ENCODE measurements around the gene TEX52. TPM values are rescaled to one million over a fixed set of nuclear protein-coding genes. Genes with fewer than 3 reads are reported as not detected.

Gene TEX52
- total RNA-seq, 3 donors from 2014 or later = not detected

GRCh38 chr12:2826721-2827515 lies 29.9 kb downstream of the TEX52 start:
- no peak overlapping the region for H3K4me3 Mint-ChIP-seq
- H3K4me1 Mint-ChIP-seq (ENCODE audit: low read depth) = no peaks in the 10 kb centered on the region
- DNase-seq = no peak
- ATAC-seq = no peak
- peaks cover 58% of the 10 kb centered on the region for H3K36me3 Mint-ChIP-seq (ENCODE audit: insufficient read depth)
- H3K9me3 Mint-ChIP-seq = no peaks in the 10 kb centered on the region
- H3K27me3 Mint-ChIP-seq (ENCODE audit: low read depth) = no peaks in the 10 kb centered on the region

GRCh38 chr12:2826036-2826435 lies 30.8 kb downstream of the TEX52 start:
- Mint-ChIP-seq H3K4me1 (ENCODE audit: low read depth) (no peaks in the 10 kb centered on the region), H3K36me3 (ENCODE audit: insufficient read depth) (peaks cover 55% of the 10 kb centered on the region), H3K4me3 (no peak overlapping the region), H3K9me3 (no peaks in the 10 kb centered on the region), H3K27me3 (ENCODE audit: low read depth) (no peaks in the 10 kb centered on the region)
- ATAC-seq (no peak), DNase-seq (no peak)

GRCh38 chr12:2825132-2825531 lies 31.7 kb downstream of the TEX52 start:
- H3K4me1 Mint-ChIP-seq (ENCODE audit: low read depth) = no peaks in the 10 kb centered on the region
- no peak overlapping the region for H3K4me3 Mint-ChIP-seq
- no peak for DNase-seq
- H3K36me3 Mint-ChIP-seq (ENCODE audit: insufficient read depth) = peaks cover 55% of the 10 kb centered on the region
- no peaks in the 10 kb centered on the region for H3K9me3 Mint-ChIP-seq
- no peak for ATAC-seq
- H3K27me3 Mint-ChIP-seq (ENCODE audit: low read depth) = no peaks in the 10 kb centered on the region

GRCh38 chr12:2824541-2824940 lies 32.3 kb downstream of the TEX52 start:
- Mint-ChIP-seq H3K9me3 (no peaks in the 10 kb centered on the region), H3K27me3 (ENCODE audit: low read depth) (no peaks in the 10 kb centered on the region), H3K36me3 (ENCODE audit: insufficient read depth) (peaks cover 61% of the 10 kb centered on the region), H3K4me1 (ENCODE audit: low read depth) (no peaks in the 10 kb centered on the region), H3K4me3 (no peak overlapping the region)
- ATAC-seq (no peak), DNase-seq (no peak)

GRCh38 chr12:2823483-2823882 lies 33.4 kb downstream of the TEX52 start:
- no peak for DNase-seq
- Mint-ChIP-seq H3K36me3 (ENCODE audit: insufficient read depth) (peaks cover 57% of the 10 kb centered on the region), H3K4me3 (no peak overlapping the region), H3K9me3 (no peaks in the 10 kb centered on the region), H3K27me3 (ENCODE audit: low read depth) (no peaks in the 10 kb centered on the region), H3K4me1 (ENCODE audit: low read depth) (no peaks in the 10 kb centered on the region)
- ATAC-seq = no peak

GRCh38 chr12:2820432-2820831 lies 36.4 kb downstream of the TEX52 start:
- H3K9me3 Mint-ChIP-seq = no peaks in the 10 kb centered on the region
- H3K36me3 Mint-ChIP-seq (ENCODE audit: insufficient read depth) = peaks cover 55% of the 10 kb centered on the region
- no peak overlapping the region for H3K4me3 Mint-ChIP-seq
- DNase-seq = no peak
- no peak for ATAC-seq
- peaks cover 4% of the 10 kb centered on the region for H3K4me1 Mint-ChIP-seq (ENCODE audit: low read depth)
- H3K27me3 Mint-ChIP-seq (ENCODE audit: low read depth) = no peaks in the 10 kb centered on the region

- ATAC-seq (no peak), DNase-seq (no peak)
- H3K4me3 Mint-ChIP-seq = no peak overlapping the region
- H3K36me3 Mint-ChIP-seq (ENCODE audit: insufficient read depth) = peaks cover 49% of the 10 kb centered on the region
- no peaks in the 10 kb centered on the region for H3K27me3 Mint-ChIP-seq (ENCODE audit: low read depth)
- H3K4me1 Mint-ChIP-seq (ENCODE audit: low read depth) = peaks cover 8% of the 10 kb centered on the region
- no peaks in the 10 kb centered on the region for H3K9me3 Mint-ChIP-seq
Observed at GRCh38 chr12:2819810-2820209, 37.0 kb downstream of the TEX52 start.

- Mint-ChIP-seq H3K27me3 (ENCODE audit: low read depth) (no peaks in the 10 kb centered on the region), H3K9me3 (no peaks in the 10 kb centered on the region), H3K4me3 (peak overlapping the region; percentile 100), H3K4me1 (ENCODE audit: low read depth) (peaks cover 28% of the 10 kb centered on the region), H3K36me3 (ENCODE audit: insufficient read depth) (peaks cover 13% of the 10 kb centered on the region)
- peak; percentile 18 to 29 for ATAC-seq
- DNase-seq = peak; percentile 31
Observed at GRCh38 chr12:2813214-2814185, 43.3 kb downstream of the TEX52 start.

GRCh38 chr12:2812290-2813213 lies 44.3 kb downstream of the TEX52 start, which contains the start of gene ITFG2:
TSS of gene ITFG2 (plus strand) at chr12:2812668. CDS start at chr12:2812761, 93 bp downstream.
- Mint-ChIP-seq H3K4me1 (ENCODE audit: low read depth) (peaks cover 28% of the 10 kb centered on the region), H3K27me3 (ENCODE audit: low read depth) (no peaks in the 10 kb centered on the region), H3K9me3 (no peaks in the 10 kb centered on the region), H3K4me3 (peak within 1 kb of the TSS; percentile 100), H3K36me3 (ENCODE audit: insufficient read depth) (peaks cover 4% of the 10 kb centered on the region)
- ATAC-seq (peak; percentile 98), DNase-seq (peak; percentile 93)

GRCh38 chr12:2811801-2812200 lies 45.0 kb downstream of the TEX52 start:
- Mint-ChIP-seq H3K4me3 (peak overlapping the region; percentile 100), H3K4me1 (ENCODE audit: low read depth) (peaks cover 28% of the 10 kb centered on the region), H3K36me3 (ENCODE audit: insufficient read depth) (peaks cover 5% of the 10 kb centered on the region), H3K9me3 (no peaks in the 10 kb centered on the region), H3K27me3 (ENCODE audit: low read depth) (no peaks in the 10 kb centered on the region)
- no peak for DNase-seq
- ATAC-seq = no peak

GRCh38 chr12:2806700-2807099 lies 50.1 kb downstream of the TEX52 start:
- Mint-ChIP-seq H3K36me3 (ENCODE audit: insufficient read depth) (peaks cover 25% of the 10 kb centered on the region), H3K4me1 (ENCODE audit: low read depth) (peaks cover 4% of the 10 kb centered on the region), H3K9me3 (no peaks in the 10 kb centered on the region), H3K27me3 (ENCODE audit: low read depth) (no peaks in the 10 kb centered on the region), H3K4me3 (no peak overlapping the region)
- DNase-seq (no peak), ATAC-seq (no peak)

GRCh38 chr12:2805143-2805520 lies 51.7 kb downstream of the TEX52 start:
- ATAC-seq (no peak), DNase-seq (no peak)
- H3K9me3 Mint-ChIP-seq = no peaks in the 10 kb centered on the region
- no peak overlapping the region for H3K4me3 Mint-ChIP-seq
- no peaks in the 10 kb centered on the region for H3K4me1 Mint-ChIP-seq (ENCODE audit: low read depth)
- H3K27me3 Mint-ChIP-seq (ENCODE audit: low read depth) = no peaks in the 10 kb centered on the region
- peaks cover 36% of the 10 kb centered on the region for H3K36me3 Mint-ChIP-seq (ENCODE audit: insufficient read depth)

GRCh38 chr12:2804393-2805142 lies 52.3 kb downstream of the TEX52 start:
- Mint-ChIP-seq H3K4me1 (ENCODE audit: low read depth) (no peaks in the 10 kb centered on the region), H3K9me3 (no peaks in the 10 kb centered on the region), H3K4me3 (no peak overlapping the region), H3K27me3 (ENCODE audit: low read depth) (no peaks in the 10 kb centered on the region), H3K36me3 (ENCODE audit: insufficient read depth) (peaks cover 41% of the 10 kb centered on the region)
- ATAC-seq = no peak
- DNase-seq = no peak
